HG03135 (cell line): ENCODE results near the gene PC.
A peak's percentile ranks its signal among the peaks of the same experiment; 100 is the strongest.

Experiments
- ATAC-seq: cut with Tn5 transposase; IDR thresholded peaks from one replicate; pipeline ENCODE4 v1.9.1; 2021; ENCODE audit warnings: mild to moderate bottlenecking, moderate library complexity; ENCODE audit not compliant: unreplicated experiment

Gene PC

DNA sequence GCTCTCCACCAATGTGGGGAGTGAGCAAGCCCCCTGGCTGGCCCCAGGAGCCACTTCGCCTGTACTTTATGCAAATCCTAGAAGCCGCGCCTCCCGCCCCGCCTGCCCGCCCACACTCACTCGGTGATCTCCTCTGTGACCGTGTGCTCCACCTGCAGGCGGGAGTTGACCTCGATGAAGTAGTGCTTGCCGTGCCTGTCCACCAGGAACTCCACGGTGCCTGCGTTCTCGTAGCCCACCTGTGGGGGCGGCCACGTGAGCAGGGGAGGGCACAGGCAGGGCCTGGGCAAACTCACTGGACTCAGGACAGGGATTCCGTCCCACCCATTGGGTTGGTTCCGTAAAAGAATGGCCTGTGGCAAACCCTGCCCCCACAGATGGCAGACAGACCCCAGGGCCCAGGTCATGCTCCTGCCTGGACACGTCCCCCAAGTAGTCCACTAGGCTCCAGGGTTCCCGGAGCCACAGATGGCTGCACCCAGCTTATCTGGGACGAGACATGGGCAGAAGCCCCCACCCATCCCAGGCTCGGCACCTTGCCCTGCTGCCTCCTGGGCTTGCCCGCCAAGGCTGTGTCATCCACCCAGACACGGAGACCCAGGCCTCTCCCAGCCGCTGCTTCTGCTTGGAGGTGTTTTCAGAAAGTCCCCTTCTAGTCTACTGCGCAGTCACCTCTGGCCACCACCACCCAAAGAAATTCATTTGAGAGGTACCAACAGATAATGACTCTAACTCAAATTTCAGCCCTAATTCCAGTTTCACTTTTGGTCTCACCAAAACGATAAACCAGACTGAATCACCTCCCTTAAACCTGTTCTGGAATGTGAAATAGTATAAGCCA is 89.2 kb downstream of the PC start:
- ATAC-seq: peak; percentile 75

GRCh38 chr11:66868082-66868725 is 90.0 kb downstream of the PC start:
- ATAC-seq: peak; percentile 7

DNA sequence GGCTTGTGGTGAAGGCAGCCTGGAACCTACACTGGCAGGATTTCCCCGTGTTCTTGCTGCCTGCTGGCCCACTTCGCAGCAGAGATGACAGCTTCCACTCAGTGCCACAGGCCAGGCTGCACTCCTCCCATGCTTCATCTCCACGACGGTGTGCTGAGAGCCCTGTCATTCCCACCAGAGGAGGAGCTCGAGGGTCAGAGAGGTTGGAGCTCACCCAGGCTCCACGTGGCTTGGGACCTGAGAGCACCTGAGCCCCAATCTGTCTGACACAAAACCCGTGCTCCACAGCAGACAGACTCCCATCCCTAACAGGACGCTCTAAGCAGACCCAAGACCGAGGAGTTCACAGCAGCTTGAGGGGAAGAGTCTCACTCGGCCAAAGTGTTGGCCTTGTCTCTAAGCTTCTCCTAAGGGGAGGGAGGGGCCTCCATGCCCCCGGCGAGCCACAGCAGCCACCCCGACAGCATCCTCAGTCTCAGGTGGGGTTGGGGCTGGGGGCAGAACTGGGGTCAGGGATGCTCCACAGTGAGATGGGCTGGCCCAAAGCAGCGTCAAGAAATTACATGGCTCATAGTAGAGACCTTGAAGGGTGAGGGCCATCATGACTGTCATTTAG is 90.7 kb downstream of the PC start:
- no peak for ATAC-seq

- ATAC-seq: no peak
Measured at GRCh38 chr11:66866511-66866986, 91.6 kb downstream of the PC start.

DNA sequence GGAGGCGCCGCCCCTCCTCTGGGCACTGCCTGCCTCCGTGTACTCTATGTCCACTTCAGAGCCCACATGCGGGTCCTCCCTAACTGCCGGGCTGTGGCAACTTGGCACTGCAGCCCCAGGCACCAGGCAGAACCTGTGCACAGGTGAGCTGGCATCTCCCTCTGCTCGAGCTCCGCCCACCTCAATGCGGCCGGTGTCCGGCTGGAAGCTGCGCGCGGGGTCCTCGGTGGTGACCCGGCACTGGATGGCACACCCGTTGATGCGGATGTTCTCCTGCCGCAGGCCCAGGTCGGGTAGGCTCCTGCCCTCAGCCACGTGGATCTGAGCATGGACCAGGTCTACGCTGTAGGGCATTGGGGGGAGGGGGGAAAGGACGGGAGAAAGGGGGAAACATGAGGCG is 92.2 kb downstream of the PC start:
- no peak for ATAC-seq

DNA sequence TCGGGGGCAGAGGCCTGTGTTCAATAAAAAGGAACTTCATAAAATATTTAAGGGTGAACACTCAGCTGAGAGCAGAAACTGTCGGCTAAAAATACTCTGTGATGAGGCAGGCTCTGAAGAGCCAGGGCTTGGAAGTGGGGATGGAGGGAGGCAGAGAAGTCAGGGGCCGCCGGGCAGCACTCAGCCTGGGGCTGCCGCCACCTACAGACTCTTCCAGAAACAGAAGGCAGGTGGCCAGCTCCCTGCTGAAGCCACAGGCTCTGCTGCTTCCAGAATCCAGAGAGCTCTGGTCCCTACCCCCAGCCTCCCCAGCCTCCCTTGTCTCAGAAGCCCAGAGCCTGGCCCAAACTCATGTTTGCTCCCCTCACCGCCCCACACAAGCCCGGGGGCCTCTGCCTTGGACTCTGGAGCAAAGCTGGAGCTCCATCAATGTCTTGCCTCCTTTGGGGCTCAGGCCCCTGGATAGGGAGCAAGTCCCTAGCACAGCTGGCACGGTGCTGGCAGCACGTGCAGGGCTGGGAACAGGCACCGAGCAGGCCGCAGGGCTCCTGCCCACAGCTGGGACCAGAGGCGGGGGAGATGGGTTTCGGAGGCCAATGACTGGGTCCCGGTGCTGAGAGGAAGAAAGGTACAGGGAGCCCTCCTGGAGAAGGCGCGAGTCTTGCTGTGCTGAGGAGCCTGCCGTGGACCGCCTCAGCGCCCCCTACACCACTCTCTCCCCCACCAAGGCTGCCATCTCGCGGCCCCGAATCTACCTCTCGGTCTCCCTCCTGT is 93.1 kb downstream of the PC start:
- ATAC-seq: no peak

DNA sequence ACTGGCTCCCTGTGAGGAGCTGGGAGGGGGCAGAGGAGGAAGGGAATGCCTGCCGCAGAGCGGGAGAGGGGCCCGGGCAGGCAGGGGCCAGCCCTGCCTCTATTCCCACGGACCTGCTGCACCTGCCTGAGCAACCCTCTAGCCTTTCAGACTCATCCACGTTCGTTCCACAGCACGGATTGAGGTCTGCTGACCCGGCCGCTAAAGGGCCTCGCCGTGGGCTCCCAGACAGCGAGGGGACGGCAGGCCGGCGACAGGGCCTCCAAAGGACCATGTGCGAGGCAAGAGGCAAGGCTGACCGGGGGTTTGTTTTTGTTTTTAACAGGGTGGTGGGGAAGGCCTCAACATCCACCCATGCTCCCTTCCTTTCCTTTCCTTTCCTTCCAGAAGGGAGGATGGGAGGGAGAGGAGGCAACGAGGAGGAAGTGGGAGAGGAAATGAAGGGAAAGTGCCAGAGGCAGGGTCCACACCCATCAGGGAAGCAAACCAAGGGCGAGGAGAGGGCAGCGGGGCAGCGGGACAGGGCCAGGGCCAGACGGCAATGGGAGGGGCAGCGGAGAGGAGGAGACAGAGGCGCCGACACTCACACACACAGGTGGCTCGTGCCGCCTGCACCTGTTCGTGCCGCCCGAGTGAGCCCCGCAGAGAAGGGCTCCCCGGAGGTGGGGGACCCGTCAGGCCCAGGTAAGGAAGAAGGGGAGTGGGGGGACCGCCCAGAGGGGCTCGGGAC is 93.8 kb downstream of the PC start:
- ATAC-seq: no peak

DNA sequence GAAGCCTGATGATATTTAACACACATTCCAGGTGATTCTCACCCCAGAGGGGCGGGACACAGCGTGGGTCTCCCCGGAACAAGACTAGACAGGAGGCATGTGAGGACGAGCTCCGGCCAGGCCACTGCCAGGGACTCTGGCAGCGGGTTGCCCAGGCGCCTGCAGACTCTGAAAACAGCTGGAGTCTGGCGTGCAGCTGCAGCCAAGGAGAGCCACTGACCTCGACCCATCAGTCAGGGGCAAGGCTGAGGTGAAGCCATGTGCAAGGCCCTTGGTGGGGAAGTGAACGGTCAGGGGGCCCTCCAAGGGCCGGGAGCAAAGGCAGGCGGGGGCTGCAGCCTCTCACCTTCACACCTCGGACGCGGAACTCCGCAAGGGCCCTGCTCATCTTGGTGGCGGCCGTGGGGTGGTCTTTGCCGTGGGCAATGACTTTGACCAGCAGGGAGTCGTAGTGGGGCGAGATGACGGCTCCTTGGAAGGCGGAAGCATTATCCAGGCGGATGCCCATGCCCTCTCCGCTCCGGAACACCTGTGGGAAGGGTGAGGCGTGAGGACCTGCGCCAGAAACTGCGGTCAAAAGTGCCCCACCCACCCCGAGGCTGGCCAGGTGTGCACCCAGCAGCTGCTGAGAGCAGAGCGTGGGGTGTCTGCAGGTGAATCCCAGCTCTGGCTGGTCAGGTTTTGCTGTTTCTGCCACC is 94.6 kb downstream of the PC start:
- ATAC-seq: no peak

- ATAC-seq: no peak
Measured at GRCh38 chr11:66862559-66863037, 95.6 kb downstream of the PC start.

DNA sequence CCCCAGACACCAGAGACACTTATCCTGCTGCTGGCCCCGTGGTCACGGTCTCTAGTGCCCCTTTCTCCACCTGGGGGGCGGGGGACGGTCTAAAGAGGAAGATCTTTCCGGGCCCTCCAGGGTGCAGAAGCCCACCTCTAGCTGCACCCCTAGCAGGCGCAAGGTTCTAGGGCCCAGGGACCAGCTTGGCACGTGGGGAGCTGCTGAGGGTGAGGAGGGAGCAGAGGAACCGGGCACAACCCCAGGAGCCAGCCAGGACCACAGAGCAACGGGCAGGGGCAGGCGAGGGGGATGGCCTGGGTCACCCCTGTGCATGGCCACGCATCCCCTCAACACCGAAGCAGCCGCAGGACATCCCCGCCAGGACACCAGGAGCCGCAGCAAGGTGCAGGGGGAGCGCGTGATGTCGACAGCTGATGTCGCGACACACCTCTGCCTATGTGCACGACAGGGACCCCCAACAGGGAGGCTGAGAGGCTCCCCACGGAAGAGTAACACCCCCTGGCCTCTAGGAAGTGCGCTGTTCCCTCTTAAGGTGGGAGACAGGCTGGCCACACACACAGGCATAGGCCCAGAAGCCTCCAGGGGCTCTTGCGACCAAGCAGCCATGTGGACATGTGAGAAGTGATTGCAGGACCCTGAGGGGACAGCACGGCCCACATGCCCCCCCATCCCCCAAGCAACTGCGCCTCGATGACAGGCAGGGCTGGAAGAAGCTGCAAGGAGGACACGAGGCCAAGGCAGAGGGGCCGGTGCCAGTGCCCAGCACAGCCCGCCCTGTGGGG is 96.2 kb downstream of the PC start:
- no peak for ATAC-seq

DNA sequence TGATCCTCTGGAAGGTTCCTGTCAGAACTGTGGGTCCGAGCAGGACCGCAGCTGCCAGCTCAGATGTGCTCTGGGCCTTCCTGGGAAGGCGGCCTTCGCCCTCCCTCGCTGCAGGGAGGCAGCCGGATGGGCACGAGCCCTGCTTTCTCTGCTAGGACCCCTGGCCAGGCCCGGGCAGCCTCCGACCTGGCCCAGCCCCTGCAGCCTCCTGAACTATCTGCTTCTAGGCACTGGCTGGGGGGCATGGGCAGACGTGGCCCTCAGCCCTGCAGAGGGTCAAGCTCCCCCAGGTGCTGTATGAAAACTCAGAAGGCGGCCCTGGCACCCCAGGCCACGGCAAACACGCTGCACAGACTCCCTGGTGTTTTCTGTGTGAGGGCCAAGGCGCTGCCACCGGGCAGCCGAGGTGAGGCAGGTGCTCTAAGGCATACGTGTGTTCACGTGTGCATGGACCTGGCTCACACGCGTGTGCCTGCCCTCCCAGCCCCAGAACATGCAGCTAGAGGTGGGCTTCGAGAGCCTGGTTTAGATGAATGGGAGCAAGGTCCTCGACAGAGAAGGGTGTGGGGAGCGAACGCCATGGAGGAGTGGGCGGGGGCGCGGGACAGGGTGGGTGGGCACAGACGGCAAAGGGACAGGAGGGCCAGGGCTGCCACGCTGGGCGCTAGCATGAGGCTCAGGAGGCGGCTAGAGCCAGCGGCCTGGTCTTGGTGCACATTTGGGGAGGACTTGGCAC is 97.0 kb downstream of the PC start:
- ATAC-seq: no peak

DNA sequence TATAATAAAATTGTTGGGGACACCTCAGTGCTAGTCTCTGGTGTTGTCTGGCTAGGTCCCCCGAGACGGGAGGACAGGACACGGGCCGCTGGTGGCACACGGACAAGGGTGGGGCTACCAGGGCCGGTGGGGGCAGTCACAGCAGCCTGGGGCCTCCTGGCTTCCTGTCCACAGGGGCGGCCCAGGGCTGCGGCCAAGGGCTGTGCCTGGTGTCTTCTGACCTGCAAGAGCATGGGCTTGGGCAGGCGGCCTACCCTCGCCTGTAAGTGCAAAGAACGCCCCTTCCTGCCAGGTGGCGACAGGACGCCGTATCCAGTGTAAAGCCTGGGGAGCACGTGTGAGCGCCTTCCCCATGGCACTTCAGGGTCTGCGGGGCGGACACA is 97.7 kb downstream of the PC start:
- no peak for ATAC-seq

GRCh38 chr11:66859686-66860448 is 98.3 kb downstream of the PC start:
- ATAC-seq: no peak

DNA sequence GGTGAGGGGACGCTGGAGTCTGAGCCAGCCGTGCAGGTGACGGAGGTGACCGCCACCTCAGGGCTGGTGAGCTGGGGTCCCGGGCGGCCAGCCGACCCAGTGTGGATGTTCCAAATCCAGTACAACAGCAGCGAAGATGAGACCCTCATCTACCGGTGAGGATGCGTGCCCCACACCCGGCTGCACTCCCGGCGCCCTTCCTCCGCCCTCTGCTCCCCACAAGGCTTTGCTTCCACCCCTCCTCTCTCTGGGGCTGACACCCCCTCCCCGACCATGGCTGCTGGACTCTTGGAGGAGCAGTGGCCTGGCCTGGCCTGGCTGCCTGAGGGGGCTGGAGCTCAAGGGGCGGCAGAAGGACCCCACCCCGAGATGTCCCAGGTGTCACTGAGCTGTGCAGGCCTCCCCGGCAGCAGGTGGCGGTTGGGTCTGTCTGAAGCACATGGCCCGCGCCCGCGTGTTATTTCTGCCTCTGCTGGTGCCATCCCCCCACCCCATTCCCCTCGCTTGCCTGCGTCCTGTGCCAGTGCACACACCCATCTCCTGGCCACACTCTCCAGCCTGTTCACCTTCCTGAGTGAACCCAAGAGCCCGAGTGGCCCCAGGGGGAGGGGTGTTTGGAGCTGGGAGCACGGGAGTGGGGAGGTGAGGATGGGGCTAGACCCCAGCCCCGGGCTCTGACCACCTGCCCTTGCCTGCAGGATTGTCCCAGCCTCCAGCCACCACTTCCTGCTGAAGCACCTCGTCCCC is 99.1 kb downstream of the PC start:
- no peak for ATAC-seq

GRCh38 chr11:66858186-66858938 is 99.8 kb downstream of the PC start:
- ATAC-seq: no peak

GRCh38 chr11:66857927-66858185 is 100.3 kb downstream of the PC start:
- ATAC-seq: no peak
